ENCODE results near the gene CATSPER3.

- no peak for TF ChIP-seq CTCF (IDR thresholded peaks at IDR 0.05)
- no peak for TF ChIP-seq POLR2A (IDR thresholded peaks at IDR 0.05; ENCODE audit: low read length)
- no peak for TF ChIP-seq FOSL2 (IDR thresholded peaks at IDR 0.05)
- no peak for TF ChIP-seq FOSL2 (CRISPR knock-in tag; IDR thresholded peaks at IDR 0.05)
- no peak for TF ChIP-seq CEBPB (IDR thresholded peaks at IDR 0.05)
- no peak for TF ChIP-seq ZFP36 (IDR thresholded peaks at IDR 0.05; ENCODE audit: borderline replicate concordance, partially characterized antibody)
- no peak for TF ChIP-seq EP300 (IDR thresholded peaks at IDR 0.05)
- TF ChIP-seq HDAC2 (IDR thresholded peaks at IDR 0.05) = no peak
- TF ChIP-seq MAX (IDR thresholded peaks at IDR 0.05) = no peak
- TF ChIP-seq ZNF302 (CRISPR knock-in tag; IDR thresholded peaks at IDR 0.05) = no peak
- TF ChIP-seq MYC (IDR thresholded peaks at IDR 0.05; ENCODE audit: borderline replicate concordance, low read length) = no peak
- no peak for TF ChIP-seq MAZ (IDR thresholded peaks at IDR 0.05; ENCODE audit: borderline replicate concordance, low read depth, low read length)
- TF ChIP-seq EHMT2 (IDR thresholded peaks at IDR 0.05; ENCODE audit: low read depth) = no peak
- no peak for TF ChIP-seq NR3C1 (IDR thresholded peaks at IDR 0.05)
- no peak for TF ChIP-seq MAFK (IDR thresholded peaks at IDR 0.05; ENCODE audit: partially characterized antibody)
Observed at GRCh38 chr5:135035678-135036030, 67.9 kb downstream of the CATSPER3 start.
